Hematopoietic multipotent progenitor cell treated with erythropoietin and hydrocortisone succinate and interleukin-3 and kit ligand, for 17 days (in vitro differentiated cells): Measurements from ENCODE around the gene DPH7.
"Not testable (repeated sequence)": the region's sequence is repeated elsewhere in the genome, so short reads cannot be mapped to it uniquely, and the experiment has no call there.

ENCODE experiments used
- DNase-seq: peaks from one replicate; pipeline ENCODE4 v3.0.0-alpha.2; 2015; ENCODE audit warnings: low spot score

DPH7 gene

GRCh38 chr9:137606005-137606621, 27.4 kb upstream of the DPH7 start:
- DNase-seq, result no peak

- peak; percentile 85 for DNase-seq
Measured at GRCh38 chr9:137605121-137606004, 26.6 kb upstream of the DPH7 start, which contains the start of gene ARRDC1. TSS of gene ARRDC1 (plus strand) at chr9:137605686. CDS start at chr9:137605718, 32 bp downstream.

DNA sequence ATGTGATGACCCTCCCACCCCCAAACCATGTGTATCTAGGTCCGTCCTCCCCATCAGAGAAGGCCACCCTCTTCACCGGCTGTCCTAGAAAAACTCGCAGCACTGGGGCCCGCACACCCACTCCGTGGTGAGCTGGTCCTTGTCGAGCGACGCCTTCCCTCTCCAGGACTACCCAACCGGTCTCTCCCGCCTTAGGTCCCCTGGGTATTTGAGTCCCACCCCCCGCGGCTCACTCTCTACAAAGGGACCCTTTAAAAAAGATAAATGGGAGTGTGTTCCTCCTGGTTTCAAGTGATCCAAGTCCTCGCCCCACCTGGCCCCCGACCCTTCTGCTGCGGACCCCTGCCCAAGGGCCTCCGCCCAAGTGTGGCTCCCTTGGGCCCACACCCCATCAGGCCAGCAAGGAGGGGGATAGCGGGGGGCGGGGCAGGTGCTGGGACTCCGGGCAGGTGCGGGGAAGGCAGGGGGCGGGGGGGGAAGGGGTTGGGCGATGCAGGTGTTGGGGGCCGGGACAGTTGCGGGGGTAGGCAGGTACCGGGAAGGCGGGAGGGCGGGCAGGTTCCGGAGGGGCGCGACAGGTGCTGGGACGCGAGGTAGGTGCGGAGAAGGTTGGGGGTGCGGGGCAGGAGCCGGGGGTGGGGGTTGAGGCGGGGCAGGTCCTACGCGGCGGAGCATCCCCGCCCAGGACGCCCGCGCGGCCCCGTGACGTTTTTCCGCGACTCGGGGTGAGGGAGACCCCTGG, 25.8 kb upstream of the DPH7 start:
- no peak for DNase-seq

GRCh38 chr9:137603879-137604278, 25.2 kb upstream of the DPH7 start:
- DNase-seq, result no peak

- no peak for DNase-seq
Measured at GRCh38 chr9:137602661-137603060, 23.9 kb upstream of the DPH7 start.

DNA sequence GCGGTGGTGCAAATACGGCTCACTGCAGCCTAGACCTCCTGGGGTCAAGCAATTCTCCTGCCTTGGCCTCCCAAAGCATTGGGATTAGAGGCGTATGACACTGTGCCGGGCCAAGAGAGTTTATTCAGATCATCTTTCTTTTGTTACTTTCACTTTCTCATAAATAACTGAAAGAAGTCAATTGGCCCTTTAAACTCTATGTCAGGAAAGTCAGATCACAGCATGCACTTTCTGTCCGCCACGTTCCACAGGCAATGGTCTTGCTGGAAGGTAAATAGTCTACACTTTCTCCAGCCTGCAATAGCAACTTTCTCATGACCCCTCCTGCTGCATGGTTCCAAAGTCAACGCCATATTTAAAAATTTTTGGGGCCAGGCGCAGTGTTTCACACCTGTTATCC, 20.2 kb upstream of the DPH7 start:
- DNase-seq, result no peak

- not testable (repeated sequence) for DNase-seq
Measured at GRCh38 chr9:137596577-137596976, 17.9 kb upstream of the DPH7 start.

DNA sequence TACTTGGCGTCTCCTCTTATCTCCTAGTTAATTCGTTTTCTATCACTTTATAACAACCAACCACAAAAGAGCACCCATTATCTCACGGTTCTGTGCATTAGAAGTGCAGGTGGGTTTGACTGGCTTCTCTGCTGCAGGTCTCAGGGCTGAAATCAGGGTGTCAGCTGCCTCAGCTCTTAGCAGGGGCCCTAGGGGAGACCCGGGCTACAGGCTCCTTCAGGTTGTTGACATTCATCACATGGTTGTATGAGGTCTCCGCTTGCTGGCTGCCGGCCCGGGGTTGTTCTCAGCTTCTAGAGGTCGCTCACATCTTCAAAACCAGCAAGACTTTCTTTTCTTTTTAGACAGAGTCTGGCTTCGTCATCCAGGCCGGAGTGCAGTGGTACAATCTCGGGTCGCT, 14.5 kb upstream of the DPH7 start:
- no peak for DNase-seq

GRCh38 chr9:137592767-137593166, 14.0 kb upstream of the DPH7 start:
- no peak for DNase-seq

GRCh38 chr9:137590469-137591383, 12.0 kb upstream of the DPH7 start, which contains the start of gene ZMYND19:
TSS of gene ZMYND19 (minus strand) at chr9:137590512. CDS start at chr9:137590263, 249 bp downstream.
- peak; percentile 92 for DNase-seq

DNA sequence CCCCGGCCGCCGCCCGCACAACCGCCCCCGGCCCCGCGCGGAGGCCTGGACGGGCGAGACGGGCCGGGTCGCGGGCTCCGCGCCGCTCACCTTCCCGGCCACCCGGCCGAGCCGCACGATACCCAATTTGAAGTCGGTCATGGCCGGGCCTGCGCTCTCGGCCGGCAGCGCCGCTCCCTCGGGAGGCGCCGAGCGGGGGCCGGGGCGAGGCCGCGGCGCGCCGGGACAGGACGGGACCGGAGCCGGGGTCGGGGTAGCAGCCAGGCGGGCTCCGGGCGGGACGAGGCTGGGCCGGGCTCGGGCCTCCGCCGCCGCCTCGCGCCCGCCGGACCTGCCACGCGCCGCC, 11.4 kb upstream of the DPH7 start:
- DNase-seq, result no peak

DNA sequence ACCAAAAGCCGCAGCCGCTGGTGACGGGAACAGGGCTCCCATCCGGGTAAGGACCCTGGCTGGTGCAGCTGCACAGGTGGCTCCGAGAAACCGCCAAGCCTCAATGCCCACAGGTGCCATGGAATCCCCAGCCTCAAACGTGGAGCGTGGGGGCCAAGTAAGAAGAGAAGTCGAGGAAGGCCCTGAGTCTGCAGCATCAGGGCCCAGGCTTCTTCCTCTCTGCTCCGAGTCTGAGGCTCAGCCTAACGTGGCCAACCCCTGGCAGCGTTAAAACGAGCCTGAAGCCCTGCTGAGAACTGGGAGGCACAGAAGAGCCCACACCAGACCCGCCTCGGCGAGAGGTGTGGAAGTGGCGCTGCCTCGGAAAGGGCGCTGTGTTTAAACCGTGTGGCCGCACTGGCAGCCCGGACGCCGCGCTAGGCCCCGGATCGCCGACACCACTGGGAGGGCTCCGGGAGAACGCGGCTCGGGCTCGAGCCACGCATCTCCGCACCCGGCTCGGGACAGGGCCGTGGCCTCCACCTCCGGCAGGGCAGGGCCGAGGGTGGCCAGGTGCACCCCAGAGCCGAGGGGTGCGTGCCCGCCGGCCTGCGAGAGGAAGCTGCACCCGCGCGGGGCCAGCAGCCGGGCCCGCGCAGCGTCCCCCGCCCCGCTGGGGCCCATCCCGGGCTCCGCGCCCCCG, 10.9 kb upstream of the DPH7 start:
- no peak for DNase-seq

DNA sequence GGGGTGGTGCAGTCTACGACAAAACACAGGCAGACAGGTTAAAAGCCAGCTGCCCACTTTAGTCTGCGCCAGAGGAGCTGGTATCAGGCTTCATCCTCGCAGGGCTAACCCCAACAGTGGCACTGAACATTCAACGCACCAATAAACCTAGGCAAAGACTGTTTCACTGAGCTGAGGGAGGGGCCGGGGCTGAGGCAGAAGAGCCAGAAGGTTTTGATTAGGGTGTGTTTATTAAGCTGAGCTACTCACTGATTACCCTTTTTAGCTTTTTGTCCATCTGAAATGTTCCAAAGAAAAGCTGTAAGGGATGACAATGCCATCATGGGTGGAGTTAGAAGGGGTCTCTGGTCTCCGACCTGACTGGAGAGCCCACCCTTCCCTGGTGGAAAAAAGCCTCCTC, 10.2 kb upstream of the DPH7 start:
- no peak for DNase-seq

DNA sequence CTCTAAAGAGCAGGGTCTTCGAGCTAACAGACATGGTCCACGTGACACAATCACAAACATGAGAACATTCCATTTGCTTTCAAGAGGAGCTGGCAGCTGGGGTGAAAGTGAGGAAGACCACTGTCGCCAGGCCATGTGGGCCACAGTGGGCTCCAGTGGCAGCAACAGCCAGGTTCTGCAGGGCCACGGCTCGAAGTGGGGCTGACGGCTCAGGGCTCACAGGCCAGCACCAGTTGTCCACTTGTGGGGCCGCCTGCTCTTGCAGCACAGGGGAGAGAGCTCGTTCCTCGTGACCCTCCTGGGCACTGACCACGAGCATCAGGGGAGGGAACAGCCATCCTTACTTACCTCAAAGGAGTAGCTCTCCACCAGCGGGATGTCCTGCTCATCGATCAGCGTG, 9.6 kb upstream of the DPH7 start:
- DNase-seq, result no peak

- no peak for DNase-seq
Measured at GRCh38 chr9:137586854-137587253, 8.1 kb upstream of the DPH7 start.

- no peak for DNase-seq
Measured at GRCh38 chr9:137583957-137584356, 5.2 kb upstream of the DPH7 start.

DNA sequence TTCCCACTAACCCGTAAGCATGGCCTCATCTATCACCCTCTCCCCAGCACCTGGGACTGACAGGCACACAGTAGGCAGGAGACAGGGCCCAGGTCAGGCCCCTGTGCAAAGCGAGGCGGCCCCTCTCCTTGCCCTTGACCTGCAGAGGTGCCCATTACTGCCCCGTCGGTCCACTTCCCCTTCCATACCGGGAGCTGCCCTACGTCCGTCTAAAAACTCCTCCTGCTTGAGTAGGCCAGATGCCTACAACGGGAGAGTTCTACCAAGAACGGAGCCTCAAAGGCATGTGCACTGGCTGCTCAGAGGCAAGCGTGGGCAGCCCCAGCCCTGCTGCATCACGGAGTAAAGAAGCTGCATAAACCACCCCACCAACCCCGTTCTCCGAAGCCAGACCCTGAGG, 4.6 kb upstream of the DPH7 start:
- DNase-seq, result no peak

GRCh38 chr9:137582286-137582860, 3.6 kb upstream of the DPH7 start:
- DNase-seq, result no peak

DNA sequence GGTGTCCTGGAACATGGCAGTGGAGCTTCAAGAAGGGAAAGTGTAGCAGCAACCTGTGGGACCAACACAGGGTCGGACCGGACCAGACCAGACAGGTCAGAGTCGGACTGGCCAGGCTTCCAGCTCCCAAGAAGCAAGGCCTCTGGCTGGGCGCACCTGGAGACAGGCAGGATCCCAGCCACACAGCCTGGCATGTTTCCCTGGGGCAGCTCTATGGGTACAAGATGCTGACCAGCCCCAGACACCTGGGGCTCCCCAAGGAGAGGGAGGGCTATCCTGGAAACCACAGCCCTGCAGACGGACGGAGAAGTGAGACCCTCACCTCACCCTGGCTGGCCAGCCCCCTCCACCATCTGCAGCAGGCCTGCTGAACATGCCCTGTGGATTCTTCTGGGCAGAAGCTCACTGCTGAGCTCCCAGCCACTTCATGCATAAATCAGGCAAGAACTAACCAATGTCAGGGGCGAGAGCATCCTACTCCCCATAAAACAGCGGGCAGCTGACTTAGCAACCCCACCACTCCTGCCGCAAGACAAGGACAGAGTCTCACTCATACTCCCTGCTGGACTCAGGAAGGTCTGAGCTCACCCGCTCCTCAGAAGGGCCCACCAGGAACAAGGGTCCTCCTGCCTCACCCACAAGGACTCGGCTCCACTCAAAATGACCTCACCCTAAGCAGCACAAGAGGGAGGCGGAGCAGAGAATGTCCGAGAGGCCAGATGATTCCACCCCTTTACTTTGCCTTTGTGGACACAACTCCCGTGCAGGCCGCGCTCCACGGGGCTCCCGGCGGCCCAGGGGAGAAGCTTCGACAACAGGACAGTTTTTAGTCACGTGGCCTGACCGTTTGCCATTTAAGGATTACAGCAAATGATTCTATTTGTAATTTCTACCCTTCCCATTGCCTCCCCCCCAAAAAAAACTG, 2.9 kb upstream of the DPH7 start:
- DNase-seq, result no peak

DNA sequence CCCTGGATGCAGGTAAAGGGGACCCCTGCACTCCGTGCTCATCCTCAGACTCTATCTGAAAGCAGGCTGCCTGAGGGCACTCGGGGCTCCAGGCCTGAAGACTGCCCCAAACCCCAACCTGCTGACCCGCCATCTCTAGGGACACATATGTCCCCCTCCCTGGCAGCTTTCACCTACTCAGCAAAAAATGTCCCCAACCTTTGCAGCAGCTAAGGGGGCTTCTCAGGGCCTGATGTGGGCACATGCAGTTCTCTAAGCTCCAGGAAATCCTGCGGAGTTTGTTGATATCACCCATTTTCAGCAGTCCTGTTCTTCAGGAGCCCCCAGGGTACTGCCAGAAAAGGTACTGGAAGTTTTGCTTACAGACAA, 2.2 kb upstream of the DPH7 start:
- DNase-seq, result no peak
